Left colon (tissue), 2 donors: ENCODE data around the gene ARL15. TPM values are rescaled to one million over a fixed set of nuclear protein-coding genes. Genes with fewer than 3 reads are reported as not detected.
"Not testable (repeated sequence)": the region's sequence is repeated elsewhere in the genome, so short reads cannot be mapped to it uniquely, and the experiment has no call there.

ENCODE experiments used
- ATAC-seq: fragments of 200-7000 bp; cut with Tn5 transposase; one replicate; pipeline ENCODE4 v1.9.1; 2020; ENCODE audit warnings: mild to moderate bottlenecking, moderate library complexity
- DNase-seq, 2 donors: peaks; one replicate each; pipeline ENCODE4 v3.0.0-alpha.2; 2020
- intact Hi-C, 2 donors: fragments of 100-400 bp; cut with DNase I in 1 of 2; cut with micrococcal nuclease in 1 of 2; formaldehyde crosslinking; loops; one replicate each; pipeline versions ENCODE4 v1.11.2 to v1.14.0; 2022; cut with DNase I, micrococcal nuclease
- total RNA-seq, 2 donors: library from RNA; stranded (reverse); fragmentation: NEBNext Ultra II Directional; extraction: Animal tissue kit (Norgen Biotek cat#: 25700); gene quantifications; one replicate each; pipeline ENCODE4 v1.2.1, GENCODE V29; 2021
- donor health status: DM: no; HTN: no; CAD: no.
- donor health status: DM: yes; HTN: yes; CAD: no.

Gene ARL15
- total RNA-seq, 2 donors from 2014 or later = 25.2 to 27.2 TPM

DNA sequence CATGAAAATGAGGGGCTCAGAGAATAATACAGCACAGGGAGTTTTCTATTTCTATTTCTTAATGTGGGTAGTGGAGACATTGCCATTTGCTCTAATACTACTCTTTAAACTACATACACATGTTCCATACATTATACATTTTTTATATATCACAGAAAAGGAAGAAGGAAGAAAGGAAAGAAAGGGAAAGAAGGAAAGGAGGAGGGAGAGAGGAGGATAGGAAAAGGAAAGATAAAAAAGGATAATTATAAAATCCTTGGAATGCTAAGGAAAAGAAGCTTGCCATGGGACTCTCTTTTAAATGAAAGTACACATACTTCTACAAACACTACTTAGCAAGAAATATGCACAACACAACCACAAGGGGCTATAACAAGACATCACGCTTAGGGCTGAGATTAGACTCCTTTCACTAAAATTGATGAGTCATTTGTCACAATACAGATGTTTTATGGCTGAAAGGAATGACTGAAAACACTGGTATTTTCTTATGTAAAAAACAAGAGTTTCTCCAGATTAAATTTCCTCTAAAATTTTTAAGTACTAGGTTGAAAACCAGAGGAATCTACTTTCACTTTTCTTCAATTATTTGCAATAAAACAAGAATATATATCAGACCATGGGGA is 219.8 kb downstream of the ARL15 start:
- DNase-seq (no peak), ATAC-seq (no peak)
- intact Hi-C loops = no loop called here

GRCh38 chr5:54088081-54088480 is 222.3 kb downstream of the ARL15 start:
- DNase-seq (no peak), ATAC-seq (no peak)
- intact Hi-C loops = no loop called here

DNA sequence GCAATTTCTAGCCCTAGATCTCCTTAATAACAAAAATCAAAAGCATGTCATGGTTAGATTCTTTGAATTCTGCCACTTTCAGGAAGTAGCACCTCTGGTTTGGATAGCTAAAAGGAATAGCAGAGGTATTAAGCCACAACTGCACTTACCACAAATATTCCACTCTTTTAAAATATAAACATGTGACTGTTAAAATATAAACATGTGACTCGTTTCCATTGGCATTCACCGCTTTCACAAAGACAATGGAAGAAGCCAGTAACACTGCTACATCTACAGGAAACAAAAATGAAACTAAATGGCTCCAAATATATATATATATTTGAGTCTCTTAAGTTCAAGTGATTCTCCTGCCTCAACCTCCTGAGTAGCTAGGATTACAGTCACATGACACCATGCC is 222.9 kb downstream of the ARL15 start:
- no peak for ATAC-seq
- intact Hi-C loops = no loop called here
- no peak for DNase-seq

DNA sequence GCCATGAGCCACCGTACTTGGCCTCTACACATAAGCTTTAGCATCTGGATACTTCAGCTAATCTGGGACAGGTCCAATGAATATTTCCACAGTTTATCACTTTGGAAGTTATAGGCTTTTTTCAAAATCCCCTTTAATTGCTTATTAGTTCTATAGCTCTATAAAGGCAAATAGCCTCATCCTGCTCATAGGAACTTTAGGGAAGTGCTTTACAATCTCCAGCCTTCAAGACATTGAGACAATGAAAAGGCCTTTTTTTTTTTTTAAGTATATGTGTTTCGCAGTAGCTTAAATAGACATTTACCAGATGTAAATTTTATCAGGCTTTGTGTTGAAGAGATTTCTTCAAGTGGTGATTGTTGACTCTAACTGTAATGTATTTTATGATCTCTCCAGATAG is 224.2 kb downstream of the ARL15 start:
- no peak for ATAC-seq
- no peak for DNase-seq
- intact Hi-C loops = no loop called here

DNA sequence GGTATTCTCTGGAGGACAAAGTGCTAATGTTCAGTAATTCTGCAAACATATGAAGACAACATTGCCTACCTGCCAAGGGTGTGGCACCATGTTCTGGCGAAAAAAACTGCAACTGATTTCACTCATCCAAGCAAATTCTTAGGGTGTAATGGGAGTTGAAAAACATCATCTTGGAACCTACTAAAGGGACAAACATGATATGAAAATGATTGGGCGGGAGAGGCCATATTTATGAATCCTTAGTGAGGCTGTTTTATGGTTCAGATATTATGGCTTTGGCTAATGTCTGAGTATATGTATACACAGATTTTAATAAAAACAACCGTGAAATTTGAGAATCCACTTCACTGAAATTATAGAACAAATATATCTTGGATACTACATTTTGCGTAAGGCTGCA is 225.7 kb downstream of the ARL15 start:
- DNase-seq = no peak
- ATAC-seq = no peak
- intact Hi-C loops = no loop called here

GRCh38 chr5:54083851-54084250 is 226.5 kb downstream of the ARL15 start:
- DNase-seq (no peak), ATAC-seq (no peak)
- intact Hi-C loops = no loop called here

GRCh38 chr5:54083245-54083644 is 227.1 kb downstream of the ARL15 start:
- intact Hi-C loops = no loop called here
- ATAC-seq = no peak

DNA sequence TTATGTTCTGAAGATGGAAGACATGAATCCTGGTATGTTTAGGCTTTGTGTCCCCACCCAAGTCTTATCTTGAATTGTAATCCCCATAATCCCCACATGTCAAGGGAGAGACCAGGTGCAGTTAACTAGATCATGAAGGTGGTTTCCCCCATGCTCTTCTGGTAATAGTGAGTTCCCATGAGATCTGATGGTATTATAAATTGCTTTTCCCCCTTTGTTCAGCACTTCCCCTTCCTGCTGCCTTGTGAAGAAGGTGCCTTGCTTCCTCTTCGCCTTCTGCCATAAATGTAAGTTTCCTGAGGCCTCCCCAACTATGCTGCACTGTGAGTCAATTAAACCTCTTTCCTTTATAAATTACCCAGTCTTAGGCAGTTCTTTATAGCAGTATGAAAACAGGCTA is 229.0 kb downstream of the ARL15 start:
- no peak for ATAC-seq
- intact Hi-C loops = no loop called here
- no peak for DNase-seq

More at GRCh38 chr5:54083245-54083644, 227.1 kb downstream of the ARL15 start:
- no peak for DNase-seq

GRCh38 chr5:54080831-54081230 is 229.5 kb downstream of the ARL15 start:
- intact Hi-C loops = no loop called here
- no peak for ATAC-seq

DNA sequence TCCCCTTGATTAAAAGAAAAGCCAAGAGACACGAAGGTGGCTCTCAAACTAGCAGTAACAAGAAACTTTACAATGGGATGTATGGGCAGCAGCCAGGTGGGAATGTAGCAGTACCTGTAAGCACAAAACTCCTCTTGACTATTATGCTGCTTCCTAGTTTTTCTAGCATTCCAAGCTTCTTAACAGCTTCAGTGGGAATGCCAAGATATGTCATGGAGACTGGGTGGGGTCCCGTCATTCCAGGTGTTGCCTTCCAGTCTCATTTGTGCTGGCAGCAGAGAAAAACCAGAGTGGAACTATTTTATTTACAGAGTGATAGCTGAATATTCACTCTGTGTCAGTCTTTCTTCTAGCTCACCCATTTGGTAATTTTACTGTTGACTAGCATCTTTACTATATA is 236.6 kb downstream of the ARL15 start:
- no peak for DNase-seq
- no peak for ATAC-seq
- intact Hi-C loops = no loop called here

More at GRCh38 chr5:54080831-54081230, 229.5 kb downstream of the ARL15 start:
- DNase-seq = no peak

GRCh38 chr5:54073131-54073530 is 237.2 kb downstream of the ARL15 start:
- intact Hi-C loops = no loop called here
- DNase-seq (no peak), ATAC-seq (no peak)

- intact Hi-C loops = no loop called here
- no peak for DNase-seq
- ATAC-seq = no peak
Measured at GRCh38 chr5:54066433-54066832, 243.9 kb downstream of the ARL15 start.

DNA sequence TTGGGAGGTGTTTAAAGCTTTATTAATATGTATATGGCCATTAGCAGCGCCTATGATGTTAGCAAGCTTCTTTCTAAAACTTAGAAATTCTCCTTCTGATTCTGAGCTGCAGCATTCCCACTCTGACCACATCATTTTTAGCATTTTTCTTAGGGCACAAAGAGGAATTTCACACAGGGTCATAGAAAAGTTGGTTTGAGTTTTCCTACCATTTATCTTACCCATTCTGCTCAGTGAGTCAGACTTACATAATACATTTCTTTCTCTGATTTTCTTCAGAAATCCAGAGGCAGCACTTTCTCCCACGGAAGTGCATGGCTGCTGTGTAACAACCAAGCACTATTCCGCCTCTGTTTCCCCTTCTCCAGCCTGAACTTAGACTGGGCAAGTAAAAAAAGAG is 246.6 kb downstream of the ARL15 start:
- intact Hi-C loops = no loop called here
- DNase-seq (no peak), ATAC-seq (no peak)

GRCh38 chr5:54062958-54063357 is 247.4 kb downstream of the ARL15 start:
- ATAC-seq = no peak
- intact Hi-C loops = no loop called here
- no peak for DNase-seq

DNA sequence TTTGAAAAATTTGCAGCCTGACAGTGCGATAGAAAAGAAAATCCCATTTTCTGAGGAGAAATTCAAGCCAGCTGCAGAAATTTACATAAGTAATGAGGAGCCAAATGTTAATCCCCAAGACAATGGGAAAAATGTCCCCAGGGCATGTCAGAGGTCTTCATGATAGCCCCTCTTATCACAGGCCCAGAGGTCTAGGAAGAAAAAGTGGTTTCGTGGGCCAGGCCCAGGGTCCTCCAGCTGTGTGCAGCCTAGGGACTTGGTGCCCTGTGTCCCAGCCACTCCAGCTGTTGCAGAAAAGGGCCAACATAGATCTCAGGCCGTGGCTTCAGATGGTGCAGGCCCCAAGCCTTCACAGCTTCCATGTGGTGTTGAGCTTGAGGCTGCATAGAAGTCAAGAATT is 249.5 kb downstream of the ARL15 start:
- intact Hi-C loops, ATAC-seq, DNase-seq: not testable (repeated sequence)

GRCh38 chr5:54049963-54050362 is 260.4 kb downstream of the ARL15 start:
- no peak for DNase-seq
- intact Hi-C loops = no loop called here
- no peak for ATAC-seq

DNA sequence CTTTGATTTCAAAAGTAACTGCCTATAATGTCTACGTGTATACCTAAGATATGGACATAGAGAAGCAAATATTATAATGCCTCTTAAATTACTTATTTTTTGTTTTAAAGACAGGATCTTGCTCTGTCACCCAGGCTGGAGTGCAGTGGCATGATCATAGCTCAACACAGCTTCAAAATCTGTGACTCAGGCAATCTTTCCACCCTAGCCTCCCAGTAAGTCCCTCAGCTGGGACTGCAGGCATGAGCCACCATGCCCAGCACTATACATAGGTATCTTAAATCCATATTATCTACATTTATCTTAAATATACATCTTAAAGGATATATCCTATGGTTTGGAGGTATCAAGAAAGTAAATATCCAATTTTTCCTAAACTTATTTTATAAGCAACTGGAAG is 261.2 kb downstream of the ARL15 start:
- no peak for DNase-seq
- ATAC-seq = no peak
- intact Hi-C loops = no loop called here

DNA sequence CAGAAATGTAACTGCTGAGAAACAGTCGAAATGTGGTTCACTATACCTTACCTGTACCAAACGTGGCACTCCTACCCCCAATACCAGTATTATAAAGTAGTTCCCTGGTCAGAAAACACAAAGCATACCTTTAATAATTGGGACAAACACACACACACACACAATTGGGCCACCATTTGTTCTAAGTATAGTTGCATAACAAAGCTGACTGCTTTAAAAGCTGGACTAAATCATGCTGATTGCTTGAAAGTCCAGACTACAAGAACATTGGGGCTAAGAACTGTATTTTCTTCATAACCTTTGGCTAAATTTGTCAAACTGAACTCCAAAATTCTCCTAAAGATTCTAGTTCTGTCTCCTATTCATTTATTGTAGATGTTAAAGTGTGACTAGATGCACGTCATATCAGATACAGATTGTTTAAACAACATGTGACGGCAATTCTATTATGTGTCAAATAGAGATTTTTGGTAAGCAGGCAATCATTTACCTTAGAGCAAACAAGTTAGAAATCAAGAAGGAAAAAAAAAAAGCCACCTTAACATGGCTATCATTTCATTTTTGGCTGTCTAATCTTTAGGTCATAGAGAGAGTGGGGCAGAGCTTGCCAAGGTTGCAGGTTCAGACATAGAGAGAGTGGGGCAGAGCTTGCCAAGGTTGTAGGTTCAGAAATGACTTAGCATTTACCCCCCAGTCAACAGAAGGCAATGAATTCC is 265.1 kb downstream of the ARL15 start:
- intact Hi-C loops = no loop called here
- peak; percentile 66 for ATAC-seq
- no peak for DNase-seq

GRCh38 chr5:54044276-54044675 is 266.1 kb downstream of the ARL15 start:
- intact Hi-C loops, ATAC-seq, DNase-seq: not testable (repeated sequence)

GRCh38 chr5:54040804-54041203 is 269.6 kb downstream of the ARL15 start:
- ATAC-seq (peak; percentile 72), DNase-seq (no peak)
- intact Hi-C loops = no loop called here

DNA sequence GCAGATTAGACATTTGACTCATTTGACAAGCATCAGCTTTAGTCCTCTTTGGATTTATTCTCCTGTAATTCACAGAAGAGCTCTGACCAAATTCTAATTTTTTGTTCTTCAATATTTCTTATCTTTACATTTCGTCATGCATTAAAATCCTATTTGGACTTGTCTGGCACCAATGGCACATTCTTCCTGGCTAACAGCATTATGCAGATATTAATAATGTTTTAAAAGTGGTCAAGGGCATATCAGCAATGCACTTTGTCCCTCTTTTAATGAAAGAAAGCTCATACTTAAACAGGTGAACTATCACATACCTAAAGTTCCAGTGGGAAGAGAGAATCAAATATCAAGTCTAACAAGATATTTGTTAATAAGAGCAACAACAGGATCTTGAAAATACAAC is 270.4 kb downstream of the ARL15 start:
- ATAC-seq (no peak), DNase-seq (no peak)
- intact Hi-C loops = no loop called here
